CD4-positive, alpha-beta T cell treated with Interleukin-6 at 100 ng/mL for 8 hours (primary cell): ENCODE measurements around the gene THSD4.
"Not testable (repeated sequence)": the region's sequence is repeated elsewhere in the genome, so short reads cannot be mapped to it uniquely, and the experiment has no call there.

Experiments used
- DNase-seq: peaks from one replicate; pipeline ENCODE4 v3.0.0-alpha.2; 2020; ENCODE audit warnings: mixed read lengths, low spot score

THSD4 gene

DNA sequence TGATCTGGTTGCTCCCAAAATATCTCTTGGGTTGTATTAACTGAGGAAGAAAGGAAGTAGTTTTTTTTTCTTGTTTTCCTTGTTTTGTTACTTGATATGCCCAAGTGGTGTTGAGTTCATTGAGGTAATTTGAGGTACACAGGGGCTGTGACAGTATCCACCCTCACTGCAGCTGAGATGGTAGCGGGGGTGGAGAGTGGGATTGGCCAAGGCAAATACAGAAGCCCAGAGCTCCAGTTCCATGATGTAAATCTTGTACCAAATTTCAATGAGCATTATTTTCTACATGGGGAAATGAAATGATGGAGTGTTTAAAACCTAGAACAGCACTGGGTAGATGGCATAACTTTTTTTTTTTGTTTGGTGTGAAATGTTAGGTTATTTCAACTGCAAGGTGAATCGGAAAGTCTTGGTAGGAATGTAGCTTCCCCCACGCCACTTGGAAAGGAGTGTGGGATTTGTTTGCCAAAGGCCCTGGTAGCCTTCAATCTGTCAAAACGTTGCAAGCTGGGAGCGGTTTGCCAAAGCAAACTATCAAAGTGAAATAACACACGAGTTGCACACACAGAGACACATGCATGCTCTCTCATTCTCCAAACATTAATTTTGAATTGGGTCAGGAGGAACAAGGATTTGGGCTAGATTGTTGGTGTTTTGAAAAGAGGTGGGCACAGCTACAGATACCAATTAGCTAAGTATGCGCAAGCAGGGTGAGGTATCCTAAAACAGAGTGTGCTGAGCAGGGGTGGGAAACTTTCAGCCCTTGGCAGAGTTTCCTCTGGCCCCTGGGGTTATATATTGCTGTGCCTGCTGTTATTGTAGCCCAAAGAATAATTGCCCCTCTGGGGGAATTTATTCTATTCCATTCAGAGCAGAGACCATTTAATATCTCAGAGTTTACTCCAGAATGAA is 34.6 kb downstream of the THSD4 start:
- DNase-seq: no peak

DNA sequence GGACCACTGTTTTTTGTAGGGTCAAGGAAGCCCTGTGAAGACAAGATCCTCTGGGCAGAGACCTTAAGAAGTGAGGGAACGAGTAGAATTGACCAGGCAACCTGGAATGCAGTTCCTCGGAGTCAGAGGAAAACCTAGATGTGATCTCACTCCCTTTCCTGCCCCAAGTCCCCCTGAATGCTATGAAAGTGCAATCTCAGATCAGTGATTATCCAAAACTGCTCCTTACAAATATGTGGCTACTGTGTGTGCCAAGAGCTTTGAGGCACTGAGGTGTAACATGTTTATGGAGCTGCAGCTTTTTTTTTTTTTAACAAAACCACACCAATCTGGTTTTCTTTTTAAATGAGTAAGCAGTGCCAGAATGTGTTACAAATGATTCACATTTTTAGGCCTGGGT is 35.8 kb downstream of the THSD4 start:
- no peak for DNase-seq

DNA sequence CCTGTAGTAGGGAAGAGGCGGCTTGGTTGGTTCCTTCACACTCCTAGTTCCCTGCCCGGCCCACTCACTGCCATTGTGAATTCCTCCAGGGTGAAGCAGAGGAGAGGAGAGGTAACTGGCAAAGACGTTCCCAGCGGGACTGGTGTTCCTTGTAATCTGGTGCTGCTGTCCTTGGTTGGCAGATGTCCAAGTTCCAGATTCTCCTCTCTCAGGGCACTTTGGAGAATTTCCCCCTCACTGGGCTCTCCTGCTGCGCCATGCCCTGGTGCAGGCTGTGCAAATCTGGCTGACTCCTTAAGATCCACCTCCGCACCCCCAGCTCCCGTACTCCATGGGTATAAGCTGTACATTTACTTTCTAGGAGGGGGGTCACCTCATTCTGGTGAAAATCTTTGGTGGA is 37.3 kb downstream of the THSD4 start:
- DNase-seq: no peak

DNA sequence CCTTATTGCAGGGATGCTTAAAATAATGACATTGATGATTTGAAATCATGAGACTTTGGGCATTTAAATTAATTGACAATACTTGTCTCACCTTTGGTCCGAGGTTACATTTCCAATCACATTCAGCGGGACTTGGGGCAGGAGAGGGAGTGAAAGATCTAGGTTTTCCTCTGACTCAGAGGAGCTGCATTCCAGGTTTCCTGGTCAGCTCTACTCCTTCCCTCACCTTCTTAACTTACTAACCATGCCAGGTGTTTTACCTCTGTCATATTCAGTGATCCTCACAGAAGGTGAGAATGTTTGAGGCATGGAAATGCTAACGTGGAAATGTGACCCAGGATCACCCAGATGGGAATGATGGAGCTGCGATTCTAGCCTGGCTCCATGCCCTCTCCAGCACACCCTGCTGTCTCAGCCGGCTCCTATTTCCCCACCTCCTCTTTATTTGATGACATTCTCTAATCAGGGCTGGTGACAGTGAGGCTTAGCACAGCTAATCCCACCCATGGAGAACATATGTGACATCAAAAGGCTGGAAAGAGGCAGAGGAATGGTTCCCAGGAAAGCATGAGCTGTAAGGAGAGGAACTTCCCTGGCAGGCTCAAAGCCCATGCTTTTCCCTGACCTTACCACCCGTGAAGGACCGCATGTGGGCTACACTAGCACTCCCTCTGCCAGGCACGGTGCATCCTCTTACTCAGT is 38.7 kb downstream of the THSD4 start:
- DNase-seq: no peak

DNA sequence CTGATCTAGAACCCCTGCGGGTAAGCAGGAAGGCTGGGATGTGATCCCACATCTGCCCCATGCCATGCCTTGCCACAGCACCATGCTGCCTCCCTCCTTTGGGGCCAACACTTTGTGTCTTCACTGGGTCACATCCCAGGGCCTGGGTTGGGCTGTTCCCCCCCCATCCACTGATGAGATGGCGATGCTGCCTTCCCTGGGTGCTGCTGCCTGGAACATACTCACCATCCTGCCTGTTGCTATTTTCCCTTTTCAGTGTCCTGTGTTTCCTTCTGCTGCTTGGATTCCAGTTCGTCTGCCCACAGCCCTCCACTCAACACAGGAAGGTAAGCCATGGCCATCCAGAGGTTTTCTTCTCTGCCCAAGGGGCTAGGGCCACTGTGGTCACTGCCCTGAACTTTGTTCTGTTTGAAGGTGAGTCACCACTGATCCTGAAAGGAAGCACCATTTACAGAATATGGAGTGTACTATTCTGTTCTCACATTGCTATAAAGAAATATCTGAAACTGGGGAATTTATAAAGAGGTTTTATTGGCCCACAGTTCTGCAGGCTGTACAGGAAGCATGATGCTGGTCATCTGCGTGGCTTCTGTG is 39.4 kb downstream of the THSD4 start:
- DNase-seq: no peak

DNA sequence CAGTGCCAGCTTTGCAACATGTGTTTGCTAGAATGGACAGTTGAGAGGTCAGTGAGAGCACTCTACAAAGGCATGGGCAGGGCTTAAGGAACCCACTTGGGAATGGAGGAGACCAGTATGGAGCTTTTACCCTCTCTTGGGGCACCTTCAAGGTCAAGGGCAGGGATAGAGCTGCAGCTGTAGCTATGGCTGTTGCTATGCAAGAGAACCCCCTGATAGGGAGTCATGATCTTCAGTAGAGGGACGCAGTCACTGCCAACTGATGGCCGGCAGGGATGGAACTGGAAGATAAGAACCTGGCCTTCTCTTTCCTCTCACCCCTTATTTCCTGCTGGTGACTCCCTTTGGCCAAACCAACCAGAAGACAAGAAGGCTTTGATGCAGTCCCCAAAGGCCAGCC is 40.3 kb downstream of the THSD4 start:
- DNase-seq: no peak

DNA sequence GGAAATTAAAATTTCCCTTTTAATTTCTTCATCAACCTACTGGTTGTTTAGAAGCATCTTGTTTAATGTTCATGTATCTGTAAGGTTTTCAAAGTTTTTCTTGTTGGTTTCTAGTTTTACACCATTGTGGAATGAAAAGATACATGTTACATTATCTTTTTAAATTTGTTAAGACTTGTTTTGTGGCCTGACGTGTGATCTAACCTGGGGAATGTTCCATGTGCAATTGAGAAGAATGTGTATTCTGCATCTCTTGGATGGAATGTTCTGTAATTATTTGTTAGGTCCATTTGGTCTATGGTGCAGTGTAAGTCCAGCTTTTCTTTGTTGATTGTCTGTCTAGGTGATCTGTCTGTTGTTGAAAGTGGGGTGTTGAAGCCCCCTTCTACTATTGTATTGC is 45.7 kb downstream of the THSD4 start:
- no peak for DNase-seq

DNA sequence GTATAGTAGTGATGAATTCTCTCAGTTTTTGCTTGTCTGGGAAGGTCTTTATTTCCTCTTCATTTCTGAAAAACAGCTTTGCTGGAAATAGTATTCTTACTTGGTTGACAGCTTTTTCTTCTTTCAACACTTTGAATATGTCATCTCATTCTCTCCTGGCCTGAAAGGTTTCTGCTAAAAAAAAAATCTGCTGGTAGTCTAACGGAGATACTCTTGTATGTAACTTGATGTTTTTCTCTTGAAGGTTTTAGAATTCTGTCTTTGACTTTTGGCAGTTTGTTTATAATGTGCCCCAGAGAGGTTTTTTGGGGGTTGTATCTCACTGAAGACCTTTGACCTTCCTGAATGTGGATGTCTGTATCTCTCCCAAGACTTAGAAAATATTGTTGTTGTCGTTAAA is 47.0 kb downstream of the THSD4 start:
- no peak for DNase-seq

DNA sequence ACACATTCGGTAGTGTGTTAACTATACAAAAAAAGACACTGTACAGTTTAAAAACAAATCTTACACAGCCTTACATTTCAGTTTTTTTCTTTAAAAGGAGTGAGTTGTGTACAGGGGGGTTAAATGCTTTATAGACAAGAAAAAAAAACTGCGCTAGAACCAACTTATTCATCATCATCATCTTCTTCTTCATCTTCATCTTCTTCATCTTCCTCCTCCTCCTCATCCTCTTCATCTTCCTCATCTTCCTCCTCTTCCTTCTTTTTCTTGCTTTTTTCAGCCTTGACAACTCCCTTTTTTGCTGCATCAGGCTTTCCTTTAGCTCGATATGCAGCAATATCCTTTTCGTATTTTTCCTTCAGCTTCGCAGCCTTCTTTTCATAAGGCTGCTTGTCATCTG is 49.3 kb downstream of the THSD4 start:
- not testable (repeated sequence) for DNase-seq

DNA sequence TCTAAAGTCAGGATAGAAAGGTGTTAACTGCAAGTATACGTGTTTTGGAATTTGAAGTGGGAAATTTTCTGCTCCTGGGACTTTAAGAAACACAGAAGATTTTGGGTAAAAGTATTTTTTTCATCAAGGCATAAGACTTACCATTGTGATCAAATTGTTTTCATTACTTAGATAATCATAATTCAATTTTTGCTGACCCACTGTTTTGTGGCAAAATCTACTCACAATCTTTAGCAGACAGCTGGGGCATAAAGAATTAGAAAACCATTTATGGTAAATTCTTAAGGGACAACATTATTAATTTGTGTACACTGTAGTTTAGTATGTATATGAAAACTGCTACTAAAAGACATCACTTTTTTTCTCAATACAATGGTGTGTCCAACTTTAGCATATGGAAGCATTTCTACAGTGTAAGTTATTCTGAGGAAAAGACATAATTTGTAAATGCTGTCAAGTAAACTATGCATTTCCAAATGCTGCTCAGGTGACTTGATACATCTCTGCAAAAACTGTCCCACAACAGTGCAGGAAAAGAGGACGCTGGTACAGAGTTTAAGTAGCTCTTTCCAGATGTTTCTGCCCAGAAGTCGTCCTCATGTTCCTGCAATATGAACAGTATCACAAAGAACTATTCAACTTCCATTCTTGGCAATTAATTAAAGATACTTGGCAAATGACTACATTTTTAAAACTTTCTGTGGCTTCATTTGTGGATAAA is 52.3 kb downstream of the THSD4 start:
- DNase-seq: no peak

DNA sequence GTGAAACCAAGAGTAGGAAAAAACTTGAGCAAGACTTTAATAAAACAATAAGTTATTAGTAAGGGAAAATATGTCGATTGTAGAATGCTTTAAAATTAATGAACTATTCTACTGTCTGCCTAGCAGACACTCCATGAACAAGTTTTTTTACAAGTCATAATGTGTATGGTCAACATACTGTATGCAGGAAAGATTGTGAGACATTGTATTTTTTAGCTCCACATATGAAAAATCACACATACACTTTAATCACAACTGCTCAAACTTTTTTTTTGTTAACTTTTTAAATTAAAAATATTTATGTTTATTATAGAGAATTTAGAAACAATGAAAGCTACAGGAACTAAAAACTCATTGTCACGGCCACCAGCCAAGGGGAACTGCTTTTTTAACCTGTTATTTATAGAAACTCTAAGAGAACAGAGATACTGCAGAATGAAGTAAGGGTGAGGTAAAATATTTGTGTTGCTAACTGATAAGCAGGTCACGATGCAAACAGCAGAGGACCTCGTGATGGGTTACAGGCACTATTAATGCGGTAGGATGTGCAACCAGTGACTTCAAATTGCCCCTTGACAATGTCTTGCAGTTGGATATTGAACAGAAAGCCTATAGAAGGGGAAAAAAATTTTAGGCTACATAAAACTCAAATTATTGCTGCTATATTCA is 53.0 kb downstream of the THSD4 start:
- no peak for DNase-seq

DNA sequence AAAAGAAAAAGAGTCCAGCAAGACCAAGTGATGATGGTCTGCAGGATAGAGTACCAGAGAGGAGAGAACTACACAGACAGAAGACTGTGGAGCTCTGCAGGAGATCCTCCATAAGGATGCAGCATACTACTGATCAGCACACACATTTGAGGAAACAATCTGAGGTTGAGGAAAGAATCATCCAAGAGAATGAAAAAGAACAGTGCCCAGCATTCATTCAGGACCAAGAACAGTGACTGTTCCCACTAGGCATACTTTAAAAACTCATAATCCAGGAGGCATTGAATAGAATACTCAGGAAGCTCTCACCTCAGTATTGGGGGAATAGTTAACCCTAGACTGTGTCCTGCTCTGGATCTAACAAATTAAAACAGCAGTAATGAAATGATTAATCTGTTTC is 54.9 kb downstream of the THSD4 start:
- no peak for DNase-seq

DNA sequence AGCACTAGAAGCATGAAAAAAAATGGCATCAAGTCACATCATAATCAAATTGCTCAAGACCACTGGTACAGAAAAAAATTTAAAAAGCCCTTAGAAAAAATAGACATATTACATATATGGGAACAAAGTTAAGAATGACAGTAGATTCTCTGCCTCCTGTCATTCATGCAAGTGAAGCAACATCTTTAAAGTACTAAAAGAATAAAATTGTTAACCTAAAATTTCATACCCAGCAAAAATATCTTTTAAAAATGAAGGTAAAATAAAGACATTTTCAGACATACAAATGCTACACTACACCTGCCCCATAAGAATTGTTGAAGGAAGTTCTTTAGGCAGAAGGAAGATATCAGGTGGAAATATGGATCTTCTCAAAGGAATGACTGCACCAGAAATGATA is 55.9 kb downstream of the THSD4 start:
- no peak for DNase-seq

DNA sequence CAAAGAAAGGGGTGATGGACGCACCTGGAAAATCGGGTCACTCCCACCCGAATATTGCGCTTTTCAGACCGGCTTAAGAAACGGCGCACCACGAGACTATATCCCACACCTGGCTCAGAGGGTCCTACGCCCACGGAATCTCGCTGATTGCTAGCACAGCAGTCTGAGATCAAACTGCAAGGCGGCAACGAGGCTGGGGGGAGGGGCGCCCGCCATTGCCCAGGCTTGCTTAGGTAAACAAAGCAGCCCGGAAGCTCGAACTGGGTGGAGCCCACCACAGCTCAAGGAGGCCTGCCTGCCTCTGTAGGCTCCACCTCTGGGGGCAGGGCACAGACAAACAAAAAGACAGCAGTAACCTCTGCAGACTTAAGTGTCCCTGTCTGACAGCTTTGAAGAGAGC is 59.1 kb downstream of the THSD4 start:
- not testable (repeated sequence) for DNase-seq

DNA sequence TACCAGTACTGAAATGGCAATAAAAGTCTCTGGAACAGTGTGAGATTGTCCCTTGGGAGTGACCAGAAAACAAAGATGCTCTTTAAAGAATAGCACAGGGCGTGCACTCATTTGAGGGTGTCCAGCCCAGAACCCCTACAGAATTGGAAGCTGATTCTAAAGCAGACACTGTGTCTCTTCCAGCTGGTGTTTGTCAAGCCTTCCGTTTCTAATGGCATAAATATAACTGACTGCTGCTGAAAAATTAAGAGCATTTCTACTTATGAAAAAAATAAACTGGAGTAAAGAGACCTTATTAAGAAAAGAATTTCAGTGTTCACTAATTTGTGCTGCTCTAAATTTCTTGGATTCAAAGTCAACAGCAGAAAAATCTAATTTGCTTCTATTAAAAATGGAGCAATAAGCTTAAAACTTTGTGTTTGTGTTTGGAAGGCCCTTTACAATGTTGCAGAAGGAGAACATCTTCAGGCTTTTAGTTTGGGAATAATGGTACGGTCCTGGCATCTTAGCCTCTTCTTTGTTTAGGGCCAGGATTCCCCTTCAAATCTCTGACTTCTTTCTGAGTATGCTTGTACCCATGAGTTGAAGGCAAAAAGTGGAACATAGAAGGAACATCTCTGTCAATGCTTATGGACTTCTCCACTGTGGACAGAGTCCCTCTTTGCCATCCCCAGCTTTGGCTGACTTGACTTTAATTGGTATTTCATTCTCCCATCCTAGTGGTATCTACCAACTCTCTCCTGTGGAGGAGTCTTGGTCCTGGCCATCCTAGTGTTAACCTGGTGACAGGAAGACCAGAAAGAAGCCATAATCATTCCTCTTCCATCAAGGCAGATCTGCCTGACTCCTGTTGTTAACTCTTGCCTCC is 65.9 kb downstream of the THSD4 start:
- DNase-seq: no peak

DNA sequence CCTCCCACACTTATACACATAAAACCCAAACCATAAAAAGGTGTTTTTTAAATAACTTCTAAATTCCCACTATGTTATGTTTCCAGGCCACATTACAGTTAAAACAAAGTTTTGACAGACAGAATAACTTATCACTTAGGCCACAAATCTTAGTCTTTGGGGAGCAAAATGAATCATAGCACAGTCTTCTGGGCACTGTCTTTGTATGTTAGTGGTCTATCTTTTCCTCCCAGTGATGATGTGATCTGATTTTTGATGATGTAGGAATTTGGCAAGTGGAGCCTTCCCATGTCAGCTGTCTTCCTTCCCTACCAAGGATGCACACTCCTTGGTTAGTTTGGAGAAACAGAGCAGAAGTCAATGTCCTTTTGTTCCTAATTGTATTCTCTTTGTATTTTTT is 67.3 kb downstream of the THSD4 start:
- DNase-seq: no peak

DNA sequence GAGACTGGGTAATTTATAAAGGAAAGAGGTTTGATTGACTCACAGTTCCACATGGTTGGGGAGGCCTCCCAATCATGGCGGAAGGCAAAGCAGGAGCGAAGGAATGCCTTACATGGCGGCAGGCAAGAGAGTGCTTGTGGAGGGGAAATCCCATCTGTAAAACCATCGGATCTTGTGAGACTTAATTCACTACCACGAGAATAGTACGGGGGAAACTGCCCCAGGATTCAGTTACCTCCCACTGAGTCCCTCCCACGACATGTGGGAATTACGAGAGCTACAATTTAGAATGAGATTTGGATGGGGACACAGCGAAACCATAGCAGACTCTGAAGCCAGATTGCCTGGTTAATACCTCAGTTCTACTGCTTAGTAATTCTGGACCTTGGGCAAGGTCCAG is 67.8 kb downstream of the THSD4 start:
- DNase-seq: no peak

DNA sequence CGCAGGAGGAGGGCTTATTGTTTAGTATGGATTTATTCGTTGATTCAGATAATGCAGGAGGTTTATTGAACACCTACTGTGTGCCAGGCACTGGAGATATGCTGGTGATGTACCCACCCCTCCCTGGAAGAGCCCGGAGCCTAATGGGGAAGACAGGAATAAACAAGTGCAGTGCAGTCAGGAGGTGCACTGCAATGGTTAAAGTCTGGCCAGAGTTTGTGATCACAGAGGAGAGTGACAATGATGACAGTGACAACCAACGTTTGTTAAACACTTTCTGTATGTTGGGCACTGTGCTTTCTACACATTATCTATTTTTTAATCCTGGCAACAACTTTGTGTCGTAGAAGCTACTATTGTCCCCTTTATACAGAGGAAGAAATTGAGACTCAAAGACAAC is 70.4 kb downstream of the THSD4 start:
- no peak for DNase-seq

DNA sequence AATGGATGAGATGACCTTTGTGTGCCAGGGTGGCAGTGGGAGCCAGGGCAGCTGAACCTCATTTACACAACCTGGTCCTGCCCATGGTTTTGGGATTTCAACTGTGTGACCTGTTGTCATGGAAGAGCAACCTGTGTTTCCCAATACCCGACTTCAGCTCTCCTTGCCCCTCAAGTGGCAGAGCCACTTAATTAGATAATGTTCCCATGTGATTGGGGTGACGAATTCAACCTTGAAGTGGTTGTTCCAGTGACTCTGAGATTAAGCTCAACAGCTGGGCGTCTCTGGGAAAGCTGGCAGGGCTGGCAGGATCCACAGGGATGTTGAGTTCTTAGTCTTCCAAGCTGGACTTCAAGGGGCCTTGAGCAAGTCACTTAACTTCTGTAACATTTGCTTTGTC is 71.0 kb downstream of the THSD4 start:
- DNase-seq: no peak

DNA sequence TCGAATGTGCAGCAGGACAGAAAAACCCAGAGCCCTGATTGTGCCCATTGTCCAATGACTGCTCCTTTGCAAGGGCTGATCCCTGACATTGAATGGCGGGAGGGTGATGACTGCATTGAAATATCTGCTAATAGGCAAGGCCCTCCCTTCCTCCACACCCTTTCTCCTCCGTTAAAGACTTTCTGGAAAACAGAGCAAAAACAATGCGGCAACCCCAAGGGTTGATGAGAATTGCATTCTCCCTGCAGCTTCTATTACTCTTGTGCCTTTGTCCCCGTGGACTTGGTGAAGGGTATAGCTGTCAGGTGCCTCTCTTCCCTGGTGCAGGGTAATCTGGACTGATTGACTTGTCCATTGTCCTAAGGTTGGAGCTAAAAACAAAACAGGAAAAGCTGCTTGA is 71.8 kb downstream of the THSD4 start:
- DNase-seq: no peak

DNA sequence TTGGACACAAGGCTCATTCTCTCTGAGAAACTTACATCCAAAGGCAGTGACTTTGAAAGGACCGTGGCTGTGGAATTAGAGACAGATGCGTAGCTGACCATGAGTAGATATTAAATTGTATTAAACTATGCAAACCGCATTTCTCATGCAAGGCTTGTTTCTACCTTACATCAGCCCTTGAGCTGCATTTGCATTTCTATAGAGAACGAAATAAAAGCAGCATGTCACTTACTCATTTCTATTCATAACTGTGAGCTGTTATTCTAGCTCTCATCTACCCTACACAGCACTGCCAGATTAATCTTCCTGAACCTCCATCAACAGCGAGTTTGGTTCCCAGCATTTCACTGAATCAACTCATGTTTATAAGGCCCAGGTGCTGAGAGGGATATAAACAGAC is 72.3 kb downstream of the THSD4 start:
- DNase-seq: no peak
